HL-60 (cell line): ENCODE results near the gene MAEA.
A peak's percentile ranks its signal among the peaks of the same experiment; 100 is the strongest.

Experiments
- DNase-seq, 2 experiments: peaks; one replicate each; pipeline ENCODE4 v3.0.0-alpha.2; 2010 to 2020; ENCODE audit warnings: low read depth in 1 of 2, low spot score in 1 of 2
- H3K27ac ChIP-seq: fragments of 250-450 bp; sonication (Bioruptor Pico); replicated peaks from 2 replicates; pipeline ENCODE4 v1.5.1; 2020; ENCODE audit warnings: mild to moderate bottlenecking, moderate library complexity
- H3K27me3 ChIP-seq: fragments of 250-450 bp; sonication (Bioruptor Pico); 2 replicates; pipeline ENCODE4 v1.5.1; 2021; ENCODE audit warnings: mild to moderate bottlenecking, moderate library complexity; ENCODE audit not compliant: insufficient read depth, poor library complexity, severe bottlenecking
- H3K4me3 ChIP-seq: replicated peaks from 2 replicates; pipeline ENCODE4 v1.5.1; 2011; ENCODE audit warnings: mild to moderate bottlenecking, control low read depth, low read length; ENCODE audit not compliant: insufficient read depth
- CTCF ChIP-seq: IDR thresholded peaks from one replicate; pipeline ENCODE4 v1.5.1; 2011; ENCODE audit warnings: low read length, control low read depth, inconsistent platforms; ENCODE audit not compliant: insufficient read depth
- GABPA ChIP-seq: IDR thresholded peaks from 2 replicates; pipeline ENCODE4 v1.6.1; 2012; ENCODE audit warnings: low read depth
- POLR2AphosphoS5 ChIP-seq: IDR thresholded peaks from 2 replicates; pipeline ENCODE4 v1.6.1; 2012; ENCODE audit warnings: low read depth
- REST ChIP-seq: IDR thresholded peaks from 2 replicates; pipeline ENCODE4 v1.6.1; 2012; ENCODE audit warnings: low read depth; ENCODE audit not compliant: insufficient replicate concordance
- SPI1 ChIP-seq: IDR thresholded peaks from 2 replicates; pipeline ENCODE4 v1.6.1; 2012; ENCODE audit warnings: low read depth, mild to moderate bottlenecking, borderline replicate concordance

Gene MAEA

GRCh38 chr4:1340861-1341260 is 51.2 kb downstream of the MAEA start:
- TF ChIP-seq POLR2AphosphoS5 (no peak), CTCF (no peak), REST (no peak), GABPA (no peak)
- no peak for DNase-seq
- Histone ChIP-seq H3K4me3 (no peak overlapping the region), H3K27me3 (no peaks in the 10 kb centered on the region), H3K27ac (no peak overlapping the region)

- TF ChIP-seq GABPA = no peak
- TF ChIP-seq SPI1 = no peak
- TF ChIP-seq CTCF = no peak
- TF ChIP-seq REST = no peak
Measured at GRCh38 chr4:1342003-1342402, 52.3 kb downstream of the MAEA start.

GRCh38 chr4:1344696-1345095 is 55.0 kb downstream of the MAEA start:
- no peak for TF ChIP-seq SPI1
- Histone ChIP-seq H3K27me3 (no peaks in the 10 kb centered on the region), H3K4me3 (no peak overlapping the region), H3K27ac (no peak overlapping the region)
- DNase-seq = no peak

More at GRCh38 chr4:1342003-1342402, 52.3 kb downstream of the MAEA start:
- no peak overlapping the region for H3K27ac ChIP-seq
- no peaks in the 10 kb centered on the region for H3K27me3 ChIP-seq
- DNase-seq = no peak
- H3K4me3 ChIP-seq = no peak overlapping the region

GRCh38 chr4:1345903-1346780 is 56.5 kb downstream of the MAEA start:
- peak; percentile 28 to 69 for DNase-seq
- no peaks in the 10 kb centered on the region for H3K27me3 ChIP-seq
- H3K4me3 ChIP-seq = peak overlapping the region; percentile 74
- TF ChIP-seq SPI1 (no peak), POLR2AphosphoS5 (0 out of 2 replicates have a peak, but pooled peaks have one; percentile 18), CTCF (no peak), GABPA (no peak), REST (no peak)
- H3K27ac ChIP-seq = peak overlapping the region; percentile 87
